ENCODE results near the gene GRIK4.

GRIK4 gene

DNA sequence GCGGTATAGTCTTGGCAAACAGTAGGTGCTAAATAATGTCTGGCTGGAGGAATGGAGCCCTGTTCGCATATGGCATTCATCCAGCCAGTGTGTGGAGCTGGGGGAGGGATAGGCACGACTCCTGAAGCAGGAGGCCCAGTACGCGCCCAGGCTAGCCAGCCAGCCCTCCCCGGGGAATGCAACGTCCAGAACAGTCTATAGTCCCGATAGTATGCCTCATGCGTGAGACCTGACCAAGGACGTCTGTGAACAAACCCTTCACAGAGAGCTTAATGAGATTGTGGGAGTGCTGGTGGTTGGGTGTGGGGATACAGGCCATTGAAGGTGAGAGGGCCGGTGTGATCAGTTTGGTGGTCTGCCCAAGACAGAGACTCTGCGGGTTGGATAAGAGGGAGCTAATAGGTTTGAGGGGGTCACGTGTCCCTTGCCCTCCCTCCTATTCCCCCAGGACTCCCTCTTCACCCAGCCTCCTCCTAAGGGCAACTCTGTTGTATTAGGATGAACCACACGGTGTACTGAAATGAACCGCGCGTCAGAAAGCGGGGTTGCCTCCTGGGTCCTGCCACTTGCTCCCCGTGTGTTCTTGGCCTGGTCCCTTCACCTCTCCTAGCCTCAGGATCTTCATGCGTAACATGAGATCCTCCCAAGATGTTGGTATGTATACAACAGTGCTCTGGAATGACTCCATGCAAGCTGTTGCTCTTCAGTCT, 987 bp upstream of the GRIK4 start:
- DNase-seq: no peak

DNA sequence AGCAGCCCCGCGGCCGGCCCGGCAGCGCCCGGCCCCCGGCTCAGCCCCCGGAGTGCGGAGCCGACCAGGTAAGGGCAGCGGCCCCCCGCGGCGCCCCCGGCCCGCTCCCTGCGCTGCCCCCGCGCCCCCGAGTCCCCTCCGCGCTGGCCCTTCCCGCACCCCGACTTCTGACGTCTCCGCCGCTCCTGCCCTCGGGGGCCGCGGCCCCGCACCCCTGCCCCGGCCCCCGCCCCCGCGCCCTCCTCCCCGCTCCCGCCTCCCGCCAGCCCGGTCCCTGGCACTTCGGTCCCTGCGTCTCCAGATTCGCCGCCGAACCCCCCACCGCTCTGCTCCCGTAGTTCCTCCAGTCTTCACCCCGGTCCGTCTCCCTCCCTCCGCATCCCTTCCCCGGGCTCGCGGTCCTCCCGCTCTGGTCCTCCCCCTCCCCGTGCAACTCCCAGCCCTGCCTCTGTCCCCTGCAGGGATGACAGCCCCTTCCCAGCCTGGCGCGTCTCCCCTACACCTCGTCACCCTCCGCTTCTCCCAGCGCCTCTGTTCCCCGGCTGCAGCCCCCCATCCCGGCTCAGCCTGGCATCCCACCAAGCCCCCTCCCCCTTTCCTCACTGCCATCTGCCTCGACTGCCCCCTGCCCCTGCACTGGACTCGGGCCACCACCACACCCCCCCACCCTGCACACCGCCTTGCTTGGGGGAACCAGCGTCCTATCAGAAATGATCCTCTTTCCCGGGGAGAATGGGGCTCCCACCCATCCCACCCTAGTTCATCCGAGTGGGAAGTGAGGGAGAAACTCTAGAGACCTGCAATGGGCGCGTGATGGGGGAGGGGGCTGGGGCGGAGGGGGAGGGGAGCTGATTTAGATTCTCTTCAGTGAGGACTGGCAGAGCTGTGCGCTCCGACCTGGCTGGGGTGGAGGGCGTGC, 531 bp downstream of the GRIK4 start:
- no peak for DNase-seq

DNA sequence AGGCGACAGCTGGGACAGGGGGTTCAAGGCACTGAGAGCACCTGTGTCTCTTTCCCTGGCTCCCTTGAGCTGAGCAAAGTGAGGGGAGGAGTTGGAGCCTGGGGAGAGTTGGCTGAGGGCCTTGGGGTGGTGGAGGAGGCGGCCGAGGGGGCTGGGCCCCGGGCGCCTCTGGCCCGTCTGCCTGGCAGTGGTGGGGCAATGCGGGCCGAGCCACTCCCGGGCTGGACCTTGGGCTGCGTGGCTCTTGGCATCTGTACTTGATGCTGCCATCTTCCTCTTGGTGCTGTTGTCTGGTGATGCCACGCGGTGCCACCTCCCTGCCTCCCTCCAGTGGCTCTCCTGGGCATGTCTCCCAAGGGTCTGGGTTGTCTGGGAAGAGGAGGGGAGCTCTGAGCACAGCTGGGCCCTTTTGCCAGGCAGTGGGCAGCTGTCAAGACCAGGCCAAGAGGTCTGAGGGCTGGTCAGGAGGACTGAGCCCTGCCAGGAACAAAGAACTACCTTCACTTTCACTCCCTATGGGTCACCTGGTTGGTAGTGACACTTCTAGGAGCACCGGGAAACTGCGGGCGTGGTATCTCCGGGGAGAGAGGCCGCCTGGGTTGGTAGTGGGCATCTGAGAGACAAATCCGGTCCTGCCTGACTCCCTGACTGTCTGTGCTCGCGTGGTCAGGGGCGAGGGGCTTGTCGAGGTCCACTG, 1.3 kb downstream of the GRIK4 start:
- no peak for DNase-seq

DNA sequence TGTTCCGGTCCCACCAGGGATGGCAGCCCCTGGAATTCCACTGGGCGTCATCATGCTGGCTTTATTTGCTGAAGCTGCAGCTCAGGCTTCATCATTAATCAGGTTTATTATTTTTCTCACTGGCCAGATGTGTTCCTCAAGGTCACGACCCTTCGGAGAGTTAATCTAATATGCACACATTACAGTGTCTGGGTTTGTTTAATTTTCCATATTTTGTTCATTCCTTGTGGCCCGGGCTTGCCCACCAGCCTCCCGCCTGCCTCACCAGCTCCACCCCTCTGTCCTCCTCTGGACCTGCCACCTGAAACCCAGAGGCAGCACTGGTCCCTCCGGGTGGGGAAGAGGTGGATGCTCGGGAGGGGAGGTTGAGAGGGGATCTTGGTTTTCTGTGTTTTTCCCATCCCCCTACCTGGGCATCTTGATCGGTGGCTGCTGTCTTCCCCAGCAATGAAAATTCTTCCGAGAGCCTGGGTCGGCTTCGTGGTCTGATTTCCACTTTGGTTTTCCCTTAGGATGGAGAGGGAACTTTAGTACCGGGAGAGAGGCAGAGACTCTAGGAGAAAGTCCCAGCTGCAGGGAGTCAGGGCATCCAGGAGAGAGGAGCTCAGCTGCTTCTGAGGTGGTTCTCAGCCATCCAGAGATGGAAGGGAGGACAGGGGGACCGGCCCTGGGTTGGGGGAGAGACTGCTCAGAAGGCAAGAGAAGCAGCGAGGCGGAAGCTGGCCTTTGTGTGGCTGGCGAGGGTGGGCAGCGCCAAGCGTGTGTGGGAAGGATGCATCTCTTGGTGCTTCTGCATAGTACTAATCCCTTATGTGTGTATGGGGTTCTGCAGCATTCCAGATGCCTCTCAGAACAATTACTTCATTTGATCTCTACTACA, 2.1 kb downstream of the GRIK4 start:
- no peak for DNase-seq

DNA sequence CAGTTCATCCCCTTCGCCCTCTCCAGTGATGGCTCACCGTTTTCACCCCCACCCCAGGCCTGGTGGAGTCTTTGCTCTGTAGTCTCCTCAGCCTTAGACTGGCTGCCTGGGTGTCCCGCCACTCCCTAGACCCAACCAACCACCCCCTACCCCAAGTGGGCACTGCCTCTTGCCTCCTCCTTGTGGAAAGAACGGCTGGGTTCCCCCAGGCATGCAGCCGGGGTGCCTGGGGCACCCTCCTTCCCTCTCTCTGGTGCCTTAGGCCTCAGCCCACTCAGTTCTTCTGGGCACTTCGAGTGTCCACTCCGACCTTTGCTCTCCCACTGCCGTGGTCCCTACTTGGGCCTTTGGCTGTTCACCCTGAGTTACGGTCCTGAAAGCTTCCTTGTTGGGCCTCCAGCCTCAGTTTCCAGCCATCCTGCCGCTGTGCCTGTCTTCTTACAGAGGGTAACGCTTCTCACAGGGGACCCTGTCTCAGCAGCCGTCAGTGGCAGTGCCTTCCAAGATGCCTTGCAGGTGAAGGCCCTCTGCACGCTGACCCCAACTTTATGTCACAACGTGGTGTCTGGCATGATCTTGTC, 3.1 kb downstream of the GRIK4 start:
- no peak for DNase-seq

DNA sequence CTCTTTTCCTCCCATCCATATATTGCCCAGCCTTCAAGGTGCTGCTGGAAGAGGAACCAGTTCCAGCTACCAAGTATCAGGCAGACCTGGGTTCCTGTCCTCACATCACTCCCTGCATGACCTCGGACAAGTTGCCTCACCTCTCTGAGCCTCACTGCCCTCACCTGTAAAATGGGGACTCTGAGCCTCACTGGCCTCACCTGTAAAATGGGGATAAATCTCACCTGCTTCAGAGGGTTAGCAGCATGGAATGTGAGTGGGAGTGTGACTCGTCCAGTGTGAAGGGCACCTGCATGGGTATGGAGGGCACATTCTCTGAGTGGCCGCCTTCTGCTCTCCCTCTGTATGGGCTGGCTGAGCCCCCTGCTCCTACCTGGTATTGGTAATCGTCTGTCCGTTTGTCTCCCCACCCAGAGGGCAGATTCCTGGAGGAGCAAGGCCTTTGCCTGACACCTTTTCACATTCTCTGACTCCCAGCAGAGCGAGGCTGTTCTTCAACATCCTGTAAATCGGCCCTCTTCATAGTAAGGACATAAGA, 3.7 kb downstream of the GRIK4 start:
- no peak for DNase-seq

DNA sequence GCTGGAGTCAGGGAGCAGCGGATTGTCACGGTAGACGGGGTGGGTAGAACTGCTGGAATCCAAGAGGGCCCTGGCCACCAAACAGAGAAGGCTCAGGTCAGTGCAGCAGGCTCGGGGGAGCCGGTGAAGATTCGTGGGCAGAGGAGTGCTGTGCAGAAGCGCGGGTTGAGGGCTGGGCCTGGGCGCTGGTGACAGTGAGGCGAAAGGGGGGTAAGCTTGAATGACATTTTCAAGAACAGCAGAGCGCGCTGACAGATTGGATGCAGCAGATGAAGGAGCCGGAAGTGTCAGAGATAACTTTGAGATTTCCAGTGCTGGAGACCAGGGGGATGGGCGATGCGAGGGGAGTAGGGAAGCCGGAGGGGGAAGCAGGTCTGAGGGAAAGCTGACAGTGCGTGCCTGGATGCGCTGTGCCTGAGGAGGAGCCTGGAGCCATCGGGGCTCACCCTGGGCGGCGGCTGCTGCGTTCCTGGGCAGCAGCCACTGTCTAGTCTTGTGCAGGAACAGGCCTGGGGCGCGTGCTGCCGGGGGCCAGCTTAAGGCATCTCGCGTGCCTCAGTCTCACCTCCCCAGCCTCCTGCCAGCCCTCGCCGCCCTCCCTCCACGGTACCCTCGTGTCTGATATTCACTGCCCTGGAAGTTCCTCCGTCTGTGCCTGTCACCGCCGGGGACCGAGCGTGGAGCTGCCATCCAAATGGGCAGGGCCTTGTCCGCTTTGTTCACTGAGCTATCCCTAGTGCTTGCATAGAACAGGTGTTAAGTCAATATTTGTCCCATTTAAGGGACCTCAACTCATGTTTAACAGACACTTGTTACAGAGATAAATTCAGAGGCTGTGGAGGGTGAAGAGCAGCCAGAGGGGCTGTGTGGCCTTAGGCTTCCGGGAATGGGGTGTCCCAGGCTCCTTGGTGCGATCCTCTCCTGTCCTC, 5.2 kb downstream of the GRIK4 start:
- DNase-seq: peak; percentile 54

DNA sequence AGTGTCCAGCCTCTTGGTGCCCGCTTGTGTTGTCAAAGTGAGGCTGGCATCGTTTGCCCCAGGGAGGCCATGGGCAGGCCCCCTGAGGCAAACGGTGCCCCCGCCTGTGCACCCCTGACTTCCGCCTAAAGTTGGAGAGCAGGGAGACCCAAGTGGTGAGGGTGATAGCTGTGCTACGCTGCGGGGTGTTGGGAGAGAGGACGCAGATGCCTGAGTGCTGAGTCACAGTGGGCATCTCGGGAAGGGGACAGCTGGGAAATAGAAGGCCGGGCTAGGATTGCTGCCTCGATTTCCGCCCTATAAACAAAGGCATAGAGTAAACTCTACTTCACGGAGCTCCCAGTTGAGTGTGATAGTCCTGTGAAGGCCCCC, 5.8 kb downstream of the GRIK4 start:
- DNase-seq: no peak

DNA sequence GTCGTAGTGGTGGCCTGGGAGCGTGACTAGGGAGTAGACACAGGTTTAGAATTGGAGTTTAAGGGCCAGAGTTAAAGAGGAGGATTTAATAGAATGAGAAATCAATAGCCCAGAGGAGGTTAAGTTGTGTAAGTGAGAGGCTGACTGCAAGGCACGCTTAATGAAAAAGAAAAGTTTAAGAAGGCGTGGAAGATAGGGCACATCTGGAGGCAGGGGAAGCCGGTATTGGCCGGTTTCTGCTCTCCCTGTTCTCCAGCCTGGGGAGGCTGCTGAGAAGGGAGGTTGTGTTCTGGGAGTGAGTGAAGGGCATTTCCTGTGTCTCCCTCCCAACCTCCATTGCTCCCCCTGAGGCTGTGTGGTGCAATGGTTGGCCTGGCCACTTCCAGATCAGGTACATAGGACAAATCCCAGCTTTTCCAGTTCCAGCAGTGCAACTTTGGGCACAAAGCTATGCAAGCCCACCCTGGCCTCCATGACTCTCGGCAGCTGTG, 6.3 kb downstream of the GRIK4 start:
- no peak for DNase-seq

DNA sequence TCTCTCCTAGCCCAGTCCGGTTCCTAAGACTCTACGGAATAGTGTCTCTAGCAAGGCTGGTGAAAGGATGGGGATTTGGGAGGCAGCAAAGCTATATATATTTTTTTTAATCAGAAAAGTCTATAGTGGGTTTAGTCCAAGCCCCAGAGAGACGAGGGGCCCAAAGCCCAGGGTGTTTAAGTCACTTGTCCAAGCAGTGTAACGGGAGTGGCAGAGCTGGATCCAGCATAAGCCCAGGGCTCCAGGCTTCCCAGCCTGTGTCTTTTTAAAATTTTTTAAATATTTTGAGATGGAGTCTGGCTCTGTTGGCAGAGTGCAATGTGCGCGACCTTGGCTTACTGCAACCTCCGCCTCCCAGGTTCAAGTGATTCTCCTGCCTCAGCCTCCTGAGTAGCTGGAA, 6.8 kb downstream of the GRIK4 start:
- no peak for DNase-seq

DNA sequence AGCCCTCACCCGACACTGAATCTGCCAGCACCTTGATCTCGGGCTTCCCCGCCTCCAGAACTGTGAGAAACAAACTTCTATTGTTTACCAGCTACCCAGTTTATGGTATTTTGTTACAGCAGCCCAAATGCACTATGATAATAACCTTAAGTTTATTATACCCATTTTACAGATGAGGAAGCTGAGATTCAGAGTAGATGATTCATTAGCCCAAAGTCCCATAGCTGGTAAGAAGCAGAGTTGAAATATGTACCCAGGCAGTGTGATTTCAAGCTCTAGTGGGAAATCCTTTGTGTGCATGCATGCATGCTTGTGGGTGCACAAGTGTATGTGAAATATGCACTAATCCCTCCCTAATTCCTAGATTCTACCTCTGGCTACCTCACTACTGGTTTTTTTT, 7.9 kb downstream of the GRIK4 start:
- no peak for DNase-seq

DNA sequence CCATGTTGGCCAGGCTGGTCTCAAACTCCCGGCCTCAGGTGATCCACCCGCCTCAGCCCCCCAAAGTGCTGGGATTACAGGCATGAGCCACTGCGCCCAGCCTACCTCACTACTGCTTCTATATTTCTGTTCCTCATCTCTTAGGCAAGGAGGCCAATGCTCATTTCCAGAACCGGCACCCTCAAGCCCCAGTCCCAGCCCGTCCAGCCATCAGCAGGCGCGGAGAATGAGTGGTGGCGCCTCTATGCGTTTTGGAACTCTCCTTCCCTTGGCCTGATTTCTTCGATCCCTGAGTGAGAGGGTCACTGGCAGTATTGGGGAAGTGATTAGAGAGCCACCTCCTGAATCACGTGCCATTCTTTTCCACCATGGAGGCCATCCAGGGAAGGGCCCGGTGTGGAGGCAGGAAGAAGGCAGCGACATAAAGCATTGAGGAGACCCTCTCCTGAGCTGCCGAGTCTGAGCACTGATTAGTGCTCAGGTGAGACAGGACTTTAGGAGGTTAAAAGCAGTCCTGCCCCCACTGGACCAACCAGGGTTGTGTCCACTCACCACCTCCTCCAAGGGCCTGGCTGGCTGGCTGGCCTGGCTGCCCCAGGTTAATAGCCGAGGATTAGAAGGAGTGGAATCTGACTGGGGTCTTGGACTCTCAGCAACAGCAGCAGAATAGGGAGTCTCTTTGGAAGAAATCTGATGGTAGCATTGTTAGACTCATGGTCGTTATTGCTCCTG, 8.7 kb downstream of the GRIK4 start:
- no peak for DNase-seq

DNA sequence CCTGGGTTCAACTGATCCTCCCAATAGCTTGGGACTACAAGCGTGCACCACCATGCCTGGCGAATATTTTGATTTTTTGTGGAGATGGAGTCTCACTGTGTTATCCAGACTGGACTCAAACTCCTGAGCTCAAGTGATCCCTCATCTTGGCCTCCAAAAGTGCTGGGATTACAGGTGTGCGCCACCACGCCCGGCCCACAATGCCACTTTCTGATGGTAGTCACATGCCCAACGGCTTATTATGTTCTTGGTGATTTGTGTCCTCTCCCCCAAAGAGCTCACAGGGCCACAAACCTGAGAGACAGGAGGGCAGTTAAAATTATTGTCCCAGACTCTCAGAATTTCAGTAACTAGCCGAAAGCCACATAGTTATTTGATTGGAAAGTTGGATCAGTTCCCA, 9.6 kb downstream of the GRIK4 start:
- no peak for DNase-seq

DNA sequence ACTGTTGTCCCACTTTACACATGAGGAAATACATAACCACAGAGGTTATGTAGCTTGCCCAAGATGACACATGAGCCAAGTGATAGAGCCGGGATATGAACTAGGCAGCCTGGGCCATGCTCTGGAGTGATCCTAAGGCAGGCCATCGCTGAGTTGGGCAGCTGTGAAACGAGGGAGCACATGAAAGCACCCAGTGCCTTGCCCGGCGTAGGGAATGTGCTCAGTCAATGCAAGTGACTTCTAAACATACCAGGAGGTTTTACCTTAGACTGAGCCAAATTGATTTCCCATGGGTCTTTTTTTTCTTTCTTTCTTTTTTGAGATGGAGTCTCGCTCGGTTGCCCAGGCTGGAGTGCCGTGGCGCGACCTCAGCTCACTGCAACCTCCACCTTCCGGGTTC, 10.5 kb downstream of the GRIK4 start:
- DNase-seq: no peak

DNA sequence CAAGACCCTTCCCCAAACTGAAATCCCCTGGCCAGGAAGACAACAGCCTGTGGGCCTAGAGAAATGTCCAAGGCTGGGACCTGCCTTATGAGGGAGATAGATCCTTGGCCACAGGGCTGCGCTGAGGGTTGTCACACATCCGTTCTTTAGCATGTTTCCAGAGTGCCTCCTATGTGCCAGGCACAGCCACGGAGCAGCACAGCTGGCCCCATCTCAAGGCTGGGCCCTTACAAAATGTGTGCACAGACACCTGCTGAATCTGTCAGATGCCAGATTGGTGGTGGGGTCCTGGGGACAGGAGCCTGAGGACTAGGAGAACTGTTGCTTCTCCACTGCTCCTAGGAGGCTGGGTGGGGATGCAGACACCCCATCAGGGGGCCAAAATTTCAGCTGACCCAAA, 11.2 kb downstream of the GRIK4 start:
- DNase-seq: no peak

DNA sequence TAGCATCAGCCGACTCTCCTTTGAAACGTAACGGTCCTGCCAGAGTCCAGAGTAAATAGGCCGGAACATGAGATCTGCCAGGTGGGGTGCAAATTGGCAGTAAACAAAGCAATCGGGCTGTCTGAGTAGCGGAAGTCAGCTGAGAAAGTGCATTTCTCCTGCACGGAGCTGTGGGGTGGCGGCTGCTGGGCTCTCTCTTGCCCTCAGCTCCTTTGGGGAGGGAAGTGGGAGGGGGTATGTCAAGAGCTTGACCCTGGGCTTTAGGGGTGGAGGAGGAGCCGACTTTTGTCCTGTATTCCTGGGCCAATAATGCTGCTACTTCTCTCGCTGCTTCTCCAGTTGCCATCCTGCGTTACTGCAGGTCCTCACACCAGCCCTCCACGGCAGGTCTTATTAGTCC, 11.6 kb downstream of the GRIK4 start:
- DNase-seq: peak; percentile 45

DNA sequence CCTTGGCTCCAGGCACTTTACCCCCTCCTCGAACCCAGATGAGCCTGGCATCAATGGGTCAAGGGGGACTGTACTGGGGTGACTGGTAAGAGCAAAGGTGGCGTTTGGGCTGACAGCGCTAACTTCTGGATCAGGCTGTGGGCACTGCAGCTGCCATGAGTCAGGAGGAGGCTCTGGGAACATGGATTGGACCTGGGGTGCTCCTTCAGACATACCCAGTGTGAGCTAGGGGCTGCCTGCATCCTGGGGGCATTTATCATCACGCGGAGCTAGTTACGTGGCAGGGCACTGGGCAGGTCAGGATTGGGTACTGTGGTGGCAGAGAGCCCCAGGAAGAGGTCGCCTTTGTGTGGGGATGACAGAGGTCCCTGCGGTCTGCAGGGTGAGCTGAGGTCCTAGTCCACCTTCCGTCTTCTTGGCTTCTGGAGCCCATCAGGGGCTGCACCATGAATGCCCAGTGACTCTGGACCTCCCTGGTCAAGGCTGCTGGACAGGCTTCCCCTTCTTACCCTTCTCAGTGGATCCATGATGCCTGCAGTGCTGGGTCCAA, 13.1 kb downstream of the GRIK4 start:
- DNase-seq: no peak

DNA sequence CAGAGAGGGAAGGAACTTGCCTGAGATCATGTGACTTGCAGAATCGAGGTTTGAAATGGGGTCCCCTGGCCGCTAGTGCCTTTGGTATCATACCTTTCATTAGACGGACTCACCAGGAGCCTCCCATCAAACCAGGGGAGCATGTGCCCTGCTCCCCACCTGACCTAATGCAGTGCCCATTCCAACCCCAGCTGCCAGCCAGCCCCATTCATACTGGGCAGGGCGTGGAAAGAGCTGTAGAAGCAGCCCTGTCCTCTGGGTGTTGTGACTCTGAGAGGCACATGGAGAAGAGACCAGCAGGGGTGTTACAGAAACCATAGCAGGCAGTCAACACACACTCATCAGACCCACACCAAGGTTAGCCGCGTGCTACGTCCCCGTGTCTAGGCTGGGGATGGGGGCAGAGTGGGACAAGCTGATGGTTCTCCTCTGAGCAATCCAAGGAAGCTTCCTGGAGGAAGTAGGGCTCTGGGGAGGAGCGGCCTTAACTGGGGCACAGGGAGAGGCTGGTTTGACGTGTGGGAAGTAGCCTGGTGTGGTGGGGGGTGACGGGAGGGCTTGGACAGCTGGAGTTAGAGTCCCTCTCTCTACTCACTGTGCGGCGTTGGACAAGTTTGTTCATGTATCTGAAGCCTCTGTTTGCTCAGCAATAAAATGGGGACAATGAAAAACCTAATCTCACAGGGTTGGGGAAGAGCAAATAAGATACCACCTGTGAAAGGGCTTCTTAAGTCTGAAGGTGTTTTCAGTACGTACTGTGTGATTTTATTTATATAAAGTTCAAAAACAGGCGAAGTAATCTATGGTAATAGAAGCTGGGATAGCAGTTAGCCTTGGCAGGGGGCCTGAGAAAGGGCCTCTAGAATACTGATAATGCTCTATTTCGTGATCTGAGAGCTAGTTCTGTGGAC, 14.0 kb downstream of the GRIK4 start:
- no peak for DNase-seq

DNA sequence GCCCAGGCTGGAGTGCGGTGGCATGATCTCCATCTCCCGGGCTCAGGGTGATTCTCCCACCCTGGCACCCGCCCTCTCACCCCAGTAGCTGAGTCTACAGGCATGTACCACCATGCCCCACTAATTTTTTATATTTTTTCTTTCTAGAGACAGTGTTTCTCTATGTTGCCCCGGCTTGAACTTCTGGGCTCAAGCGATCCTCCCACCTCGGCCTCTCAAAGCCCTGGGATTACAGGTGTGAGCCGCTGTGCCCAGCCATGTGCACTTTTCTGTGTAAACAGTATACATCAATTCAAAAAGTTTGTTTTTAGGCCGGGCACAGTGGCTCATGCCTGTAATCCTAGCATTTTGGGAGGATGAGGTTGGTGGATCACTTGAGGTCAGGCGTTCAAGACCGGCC, 14.7 kb downstream of the GRIK4 start:
- DNase-seq: no peak
